ENCODE data around the gene MYO18A.

MYO18A gene

GRCh38 chr17:29193146-29193545 lies 12.9 kb upstream of the MYO18A start:
- no peak overlapping the region for H3K4me3 ChIP-seq (ENCODE audit: low read depth, low read length)
- DNase-seq (ENCODE audit: low read depth), result no peak
- no peak for TF ChIP-seq CTCF (conservative IDR thresholded peaks at IDR 0.05; ENCODE audit: low read depth, low read length)

- DNase-seq (ENCODE audit: low read depth), result no peak
- no peak overlapping the region for H3K4me3 ChIP-seq (ENCODE audit: low read depth, low read length)
- TF ChIP-seq CTCF (conservative IDR thresholded peaks at IDR 0.05; ENCODE audit: low read depth, low read length), result no peak
Measured at GRCh38 chr17:29190592-29191207, 10.5 kb upstream of the MYO18A start.

DNA sequence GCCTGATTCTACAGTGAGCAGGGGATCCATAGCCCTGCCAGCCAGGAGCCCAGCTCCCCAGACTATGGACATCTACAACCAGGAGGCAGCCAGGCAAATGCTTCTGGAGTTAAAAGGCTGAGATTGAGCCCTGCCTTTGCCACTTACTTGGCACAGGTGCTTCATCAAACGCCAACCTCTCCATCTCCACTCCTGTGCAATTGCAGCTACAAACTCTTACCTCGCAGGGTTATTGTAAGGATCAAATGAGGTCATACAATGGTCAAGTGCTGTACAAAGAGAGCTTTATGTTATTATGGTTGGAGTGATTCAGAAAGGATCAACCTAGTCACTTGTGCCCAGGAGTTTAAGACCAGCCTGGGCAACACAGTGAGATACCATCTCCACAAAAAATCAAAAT lies 9.8 kb upstream of the MYO18A start:
- no peak for DNase-seq (ENCODE audit: low read depth)
- H3K4me3 ChIP-seq (ENCODE audit: low read depth, low read length), result no peak overlapping the region
- no peak for TF ChIP-seq CTCF (conservative IDR thresholded peaks at IDR 0.05; ENCODE audit: low read depth, low read length)

- DNase-seq (ENCODE audit: low read depth), result no peak
- H3K4me3 ChIP-seq (ENCODE audit: low read depth, low read length), result no peak overlapping the region
- no peak for TF ChIP-seq CTCF (conservative IDR thresholded peaks at IDR 0.05; ENCODE audit: low read depth, low read length)
Measured at GRCh38 chr17:29189355-29189754, 9.2 kb upstream of the MYO18A start.

GRCh38 chr17:29181226-29181625 lies 1.0 kb upstream of the MYO18A start:
- H3K4me3 ChIP-seq (ENCODE audit: low read depth, low read length), result no peak overlapping the region
- DNase-seq (ENCODE audit: low read depth), result no peak
- no peak for TF ChIP-seq CTCF (conservative IDR thresholded peaks at IDR 0.05; ENCODE audit: low read depth, low read length)

GRCh38 chr17:29180788-29181160 lies 576 bp upstream of the MYO18A start:
- TF ChIP-seq CTCF (conservative IDR thresholded peaks at IDR 0.05; ENCODE audit: low read depth, low read length), result no peak
- DNase-seq (ENCODE audit: low read depth), result no peak
- H3K4me3 ChIP-seq (ENCODE audit: low read depth, low read length), result peak overlapping the region; percentile 68

DNA sequence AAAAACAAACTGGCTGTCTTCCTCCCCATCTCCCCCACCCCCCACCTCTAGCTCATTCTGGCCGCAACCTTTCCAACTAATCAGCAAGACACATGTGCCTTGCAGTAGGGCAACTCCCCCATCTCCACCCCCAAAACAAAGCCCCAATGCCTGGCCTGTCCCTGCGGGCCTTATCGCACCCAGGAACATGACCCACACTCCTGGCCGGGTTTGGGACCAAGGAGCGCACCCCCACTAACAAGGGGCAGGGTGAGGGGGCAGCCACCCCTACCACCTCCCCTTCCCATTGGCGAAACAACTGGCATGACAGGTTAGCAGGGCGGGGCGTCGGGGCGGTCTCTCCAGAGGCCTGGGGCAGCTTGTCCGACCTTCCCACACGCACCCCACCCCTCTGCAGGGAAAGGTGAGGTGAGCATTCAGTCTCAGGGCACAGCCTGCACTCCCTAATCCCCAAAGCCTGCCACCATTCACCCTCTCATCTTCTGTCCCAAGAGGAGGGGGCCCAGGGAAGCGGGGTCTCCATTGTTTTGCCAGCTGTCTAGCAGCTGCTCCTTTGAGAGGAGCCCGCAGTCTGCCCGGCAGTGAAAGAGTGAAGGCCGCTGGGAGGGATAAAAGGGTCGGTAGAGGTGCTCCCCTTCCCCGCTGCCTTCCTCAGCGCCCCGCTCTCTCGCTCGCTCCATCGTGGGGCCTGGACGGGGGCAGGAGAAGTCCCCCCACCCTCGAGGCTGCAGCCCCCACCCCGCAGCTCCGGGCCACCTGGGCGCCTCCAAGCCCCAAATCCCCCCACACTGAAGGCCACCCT lies 765 bp downstream of the MYO18A start:
- no peak for DNase-seq (ENCODE audit: low read depth)
- no peak for TF ChIP-seq CTCF (conservative IDR thresholded peaks at IDR 0.05; ENCODE audit: low read depth, low read length)
- H3K4me3 ChIP-seq (ENCODE audit: low read depth, low read length), result peak overlapping the region; percentile 68

Measured in choroid plexus epithelial cell (primary cell).